GM23338 (cell line): ENCODE measurements around the gene QSOX1. TPM values are rescaled to one million over a fixed set of nuclear protein-coding genes. Genes with fewer than 3 reads are reported as not detected.

Experiments
- ATAC-seq: fragments of 200-7000 bp; cut with Tn5 transposase; 3 replicates; pipeline ENCODE4 v1.9.1; 2020
- DNase-seq: peaks from one replicate; pipeline ENCODE4 v3.0.0-alpha.2; 2015; ENCODE audit warnings: low spot score
- H2AFZ ChIP-seq: fragments of 200-600 bp; sonication (generic); 2 replicates; pipeline ENCODE4 v1.8.0; 2016; ENCODE audit warnings: antibody characterized with exemption, mild to moderate bottlenecking, moderate library complexity
- H3F3A ChIP-seq: fragments of 200-600 bp; sonication (generic); replicated peaks from 2 replicates; pipeline ENCODE4 v1.8.0; 2017; ENCODE audit warnings: antibody characterized with exemption, mixed run types, low read depth
- H3K27ac ChIP-seq: fragments of 200-600 bp; sonication (generic); 2 replicates; pipeline ENCODE4 v1.6.1; 2016; ENCODE audit warnings: low read depth
- H3K27me3 ChIP-seq: fragments of 200-600 bp; sonication (generic); 2 replicates; pipeline ENCODE4 v1.8.0; 2016; ENCODE audit warnings: mild to moderate bottlenecking, mixed run types, moderate library complexity; ENCODE audit not compliant: insufficient read depth
- H3K36me3 ChIP-seq: fragments of 200-600 bp; sonication (generic); 2 replicates; pipeline ENCODE4 v1.8.0; 2016; ENCODE audit warnings: mild to moderate bottlenecking; ENCODE audit not compliant: insufficient read depth
- H3K4me1 ChIP-seq: fragments of 200-600 bp; sonication (generic); 2 replicates; pipeline ENCODE4 v1.8.0; 2016; ENCODE audit warnings: mild to moderate bottlenecking, moderate library complexity; ENCODE audit not compliant: insufficient read depth
- H3K4me2 ChIP-seq: fragments of 200-600 bp; sonication (generic); 2 replicates; pipeline ENCODE4 v1.7.1; 2017; ENCODE audit warnings: mixed run types
- H3K4me3 ChIP-seq: fragments of 200-600 bp; sonication (generic); 2 replicates; pipeline ENCODE4 v1.6.1; 2016; ENCODE audit warnings: mixed run types
- H3K79me2 ChIP-seq: fragments of 200-600 bp; sonication (generic); replicated peaks from 2 replicates; pipeline ENCODE4 v1.8.0; 2017; ENCODE audit warnings: mild to moderate bottlenecking; ENCODE audit not compliant: insufficient read depth
- H3K9me2 ChIP-seq: fragments of 200-600 bp; sonication (generic); 2 replicates; pipeline ENCODE4 v1.8.0; 2017; ENCODE audit not compliant: insufficient read depth
- H4K20me1 ChIP-seq: fragments of 200-600 bp; sonication (generic); replicated peaks from 2 replicates; pipeline ENCODE4 v1.8.0; 2017; ENCODE audit warnings: mild to moderate bottlenecking; ENCODE audit not compliant: insufficient read depth
- H3K27ac Mint-ChIP-seq: 2 replicates; pipeline ENCODE4 v1.8.0; 2020; ENCODE audit warnings: inconsistent platforms, mild to moderate bottlenecking, moderate library complexity, mixed read lengths
- H3K27me3 Mint-ChIP-seq: 3 replicates; pipeline ENCODE4 v1.8.0; 2022; ENCODE audit warnings: low read depth, mild to moderate bottlenecking, moderate library complexity, mixed read lengths, inconsistent platforms; ENCODE audit not compliant: insufficient read depth, poor library complexity
- H3K36me3 Mint-ChIP-seq: 3 replicates; pipeline ENCODE4 v1.8.0; 2021; ENCODE audit warnings: low read depth, mild to moderate bottlenecking, inconsistent platforms, moderate library complexity, mixed read lengths
- H3K4me1 Mint-ChIP-seq: 3 replicates; pipeline ENCODE4 v1.8.0; 2020; ENCODE audit warnings: mild to moderate bottlenecking, inconsistent platforms, mixed read lengths
- H3K4me3 Mint-ChIP-seq: 3 replicates; pipeline ENCODE4 v1.8.0; 2021; ENCODE audit warnings: moderate library complexity, mild to moderate bottlenecking, inconsistent platforms, mixed read lengths
- H3K9me3 Mint-ChIP-seq: 3 replicates; pipeline ENCODE4 v1.8.0; 2020; ENCODE audit warnings: moderate library complexity, mild to moderate bottlenecking, inconsistent platforms, mixed read lengths
- CREB1 ChIP-seq: fragments of 250-450 bp; sonication (Bioruptor Pico); IDR thresholded peaks from 2 replicates; pipeline ENCODE4 v1.5.0; 2020; ENCODE audit warnings: low read depth, mild to moderate bottlenecking, moderate library complexity
- CTCF ChIP-seq, 2 experiments: fragments of 200-600 bp in 1 of 2; sonication (generic) in 1 of 2; conservative IDR thresholded peaks; 2 replicates each; pipeline versions ENCODE4 v1.5.1 to v1.6.1; 2016 to 2017; ENCODE audit warnings: antibody characterized with exemption in 2 of 2, low read depth in 2 of 2, mild to moderate bottlenecking in 2 of 2, moderate library complexity in 1 of 2
- ETS1 ChIP-seq: IDR thresholded peaks from 2 replicates; pipeline ENCODE4 v1.6.1; 2016; ENCODE audit warnings: antibody characterized with exemption
- EZH2 ChIP-seq: fragments of 200-600 bp; sonication (generic); IDR thresholded peaks from one replicate; pipeline ENCODE4 v1.8.0; 2017; ENCODE audit warnings: antibody characterized with exemption, mild to moderate bottlenecking, low read depth; ENCODE audit not compliant: unreplicated experiment
- EZH2phosphoT487 ChIP-seq: fragments of 200-600 bp; sonication (generic); IDR thresholded peaks from one replicate; pipeline ENCODE4 v1.8.1; 2018; ENCODE audit warnings: antibody characterized with exemption; ENCODE audit not compliant: unreplicated experiment
- NANOG ChIP-seq: IDR thresholded peaks from 2 replicates; pipeline ENCODE4 v1.6.1; 2016; ENCODE audit warnings: antibody characterized with exemption, borderline replicate concordance
- REST ChIP-seq: IDR thresholded peaks from one replicate; pipeline ENCODE4 v1.6.1; 2018; ENCODE audit warnings: antibody characterized with exemption; ENCODE audit not compliant: unreplicated experiment
- STAT1 ChIP-seq: IDR thresholded peaks from one replicate; pipeline ENCODE4 v1.6.1; 2016; ENCODE audit warnings: antibody characterized with exemption; ENCODE audit not compliant: unreplicated experiment
- ZNF114 ChIP-seq: fragments of 250-450 bp; sonication (Bioruptor Pico); IDR thresholded peaks from 2 replicates; pipeline ENCODE4 v1.5.0; 2020; ENCODE audit warnings: mild to moderate bottlenecking, moderate library complexity
- ZNF331 ChIP-seq: fragments of 250-450 bp; sonication (Bioruptor Pico); IDR thresholded peaks from 2 replicates; pipeline ENCODE4 v1.5.0; 2020; ENCODE audit warnings: low read depth, mild to moderate bottlenecking, moderate library complexity
- polyA plus RNA-seq: library from polyadenylated mRNA; unstranded; fragments of >200 nt; fragmentation: Nextera tagmentation; extraction: Ambion mirVana; gene quantifications from 2 replicates; pipeline ENCODE4 v1.2.1, GENCODE V29; 2016
- total RNA-seq: library from RNA; depleted of rRNA; stranded (reverse); fragments of >200 nt; shearing (Covaris generic); gene quantifications from 2 replicates; pipeline ENCODE4 v1.2.3, GENCODE V29; 2014

QSOX1 gene
- total and polyA plus RNA-seq, 2 experiments from 2014 or later, result 47.8 to 119 TPM

GRCh38 chr1:180155182-180155682 is 563 bp downstream of the QSOX1 start (continued):
- TF ChIP-seq ETS1, result no peak
- no peak for TF ChIP-seq REST
- no peak for TF ChIP-seq CTCF (conservative IDR thresholded peaks at IDR 0.05; ENCODE audit: low read depth in 2 of 2)
- TF ChIP-seq CREB1 (CRISPR knock-in tag), result no peak
- TF ChIP-seq NANOG, result no peak
- TF ChIP-seq ZNF114 (CRISPR knock-in tag), result no peak
- TF ChIP-seq EZH2phosphoT487, result no peak
- TF ChIP-seq STAT1, result no peak
- no peak for TF ChIP-seq ZNF331 (CRISPR knock-in tag)

- H3K27me3 Mint-ChIP-seq, result peaks cover 18% of the 10 kb centered on the region
- H3K27me3 ChIP-seq, result peaks cover 34% of the 10 kb centered on the region
- ATAC-seq (no peak), DNase-seq (no peak)
- peaks cover 48% of the 10 kb centered on the region for H4K20me1 ChIP-seq
- H3K4me1 ChIP-seq, result peaks cover 33% of the 10 kb centered on the region
- H3K27ac Mint-ChIP-seq, result no peak overlapping the region
- H3K36me3 ChIP-seq, result no peaks in the 10 kb centered on the region
- no peak overlapping the region for H3K27ac ChIP-seq
- H3K4me1 Mint-ChIP-seq, result peaks cover 33% of the 10 kb centered on the region
- no peaks in the 10 kb centered on the region for H3K9me3 Mint-ChIP-seq
- peak overlapping the region; percentile 94 for H3K4me2 ChIP-seq
- peak overlapping the region; percentile 97 for H3K4me3 ChIP-seq
- no peak overlapping the region for H2AFZ ChIP-seq
- H3K36me3 Mint-ChIP-seq, result no peaks in the 10 kb centered on the region; the same call in 2 of the 3 replicates
- H3K4me3 Mint-ChIP-seq, result peak overlapping the region; percentile 41
- H3K9me2 ChIP-seq, result no peaks in the 10 kb centered on the region; the same call in 1 of the 2 replicates
- H3K79me2 ChIP-seq, result peaks cover 45% of the 10 kb centered on the region
- no peaks in the 10 kb centered on the region; the same call in 1 of the 2 replicates for H3F3A ChIP-seq
- TF ChIP-seq CTCF (conservative IDR thresholded peaks at IDR 0.05; ENCODE audit: low read depth in 2 of 2), result no peak
- TF ChIP-seq STAT1, result no peak
- TF ChIP-seq ZNF114 (CRISPR knock-in tag), result no peak
- TF ChIP-seq EZH2, result no peak
- no peak for TF ChIP-seq ZNF331 (CRISPR knock-in tag)
Observed at GRCh38 chr1:180156201-180156600, 1.5 kb downstream of the QSOX1 start.
